ENCODE data around the gene TMEM204. TPM values are rescaled to one million over a fixed set of nuclear protein-coding genes. Genes with fewer than 3 reads are reported as not detected.

The TMEM204 gene
- total RNA-seq, 1 donor from 2014 or later = 2.5 TPM

GRCh38 chr16:1499756-1500464, 33.6 kb upstream of the TMEM204 start:
- DNase-seq = no peak

- no peak for DNase-seq
Observed at GRCh38 chr16:1500465-1501150, 32.9 kb upstream of the TMEM204 start.

GRCh38 chr16:1501630-1502029, 31.8 kb upstream of the TMEM204 start:
- DNase-seq = no peak

- no peak for DNase-seq
Observed at GRCh38 chr16:1502092-1503004, 31.1 kb upstream of the TMEM204 start.

- DNase-seq = no peak
Observed at GRCh38 chr16:1503110-1503955, 30.1 kb upstream of the TMEM204 start.

- no peak for DNase-seq
Observed at GRCh38 chr16:1505073-1505844, 28.2 kb upstream of the TMEM204 start.

- no peak for DNase-seq
Observed at GRCh38 chr16:1505912-1506311, 27.6 kb upstream of the TMEM204 start.

GRCh38 chr16:1506494-1507213, 26.8 kb upstream of the TMEM204 start:
- DNase-seq = no peak

GRCh38 chr16:1508494-1509187, 24.8 kb upstream of the TMEM204 start:
- no peak for DNase-seq

GRCh38 chr16:1509307-1510221, 23.9 kb upstream of the TMEM204 start:
- DNase-seq = no peak

GRCh38 chr16:1510272-1510671, 23.2 kb upstream of the TMEM204 start:
- no peak for DNase-seq

GRCh38 chr16:1510941-1511351, 22.5 kb upstream of the TMEM204 start:
- no peak for DNase-seq

GRCh38 chr16:1511662-1512569, 21.6 kb upstream of the TMEM204 start:
- no peak for DNase-seq

GRCh38 chr16:1512774-1513173, 20.7 kb upstream of the TMEM204 start:
- DNase-seq = no peak

- no peak for DNase-seq
Observed at GRCh38 chr16:1514507-1514906, 19.0 kb upstream of the TMEM204 start.

GRCh38 chr16:1518626-1519135, 14.8 kb upstream of the TMEM204 start:
- DNase-seq = no peak

- no peak for DNase-seq
Observed at GRCh38 chr16:1519831-1520230, 13.6 kb upstream of the TMEM204 start.

Measured in occipital lobe (tissue), 2 donors.